ENCODE measurements around the gene JADE3.

JADE3 gene

GRCh38 chrX:47030339-47030738 is 118.1 kb downstream of the JADE3 start:
- TF ChIP-seq, protein P1, sequence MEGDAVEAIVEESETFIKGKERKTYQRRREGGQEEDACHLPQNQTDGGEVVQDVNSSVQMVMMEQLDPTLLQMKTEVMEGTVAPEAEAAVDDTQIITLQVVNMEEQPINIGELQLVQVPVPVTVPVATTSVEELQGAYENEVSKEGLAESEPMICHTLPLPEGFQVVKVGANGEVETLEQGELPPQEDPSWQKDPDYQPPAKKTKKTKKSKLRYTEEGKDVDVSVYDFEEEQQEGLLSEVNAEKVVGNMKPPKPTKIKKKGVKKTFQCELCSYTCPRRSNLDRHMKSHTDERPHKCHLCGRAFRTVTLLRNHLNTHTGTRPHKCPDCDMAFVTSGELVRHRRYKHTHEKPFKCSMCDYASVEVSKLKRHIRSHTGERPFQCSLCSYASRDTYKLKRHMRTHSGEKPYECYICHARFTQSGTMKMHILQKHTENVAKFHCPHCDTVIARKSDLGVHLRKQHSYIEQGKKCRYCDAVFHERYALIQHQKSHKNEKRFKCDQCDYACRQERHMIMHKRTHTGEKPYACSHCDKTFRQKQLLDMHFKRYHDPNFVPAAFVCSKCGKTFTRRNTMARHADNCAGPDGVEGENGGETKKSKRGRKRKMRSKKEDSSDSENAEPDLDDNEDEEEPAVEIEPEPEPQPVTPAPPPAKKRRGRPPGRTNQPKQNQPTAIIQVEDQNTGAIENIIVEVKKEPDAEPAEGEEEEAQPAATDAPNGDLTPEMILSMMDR (IDR thresholded peaks at IDR 0.05; ENCODE audit: extremely low read depth, insufficient read depth, missing control alignments): peak; percentile 69
- peak; percentile 45 for DNase-seq (ENCODE audit: low spot score)
- in situ Hi-C loops (cut with MboI; ENCODE audit: low pct_unique_long_range_greater_than_20kb, low sequenced_read_pairs, unreplicated experiment): no loop called here

GRCh38 chrX:47047989-47048388 is 135.8 kb downstream of the JADE3 start:
- in situ Hi-C loops (cut with MboI; ENCODE audit: low pct_unique_long_range_greater_than_20kb, low sequenced_read_pairs, unreplicated experiment): no loop called here
- DNase-seq (ENCODE audit: low spot score): no peak
- TF ChIP-seq, protein P1 (IDR thresholded peaks at IDR 0.05; ENCODE audit: extremely low read depth, insufficient read depth, missing control alignments): no peak

GRCh38 chrX:47059142-47059874 is 147.1 kb downstream of the JADE3 start:
- TF ChIP-seq, protein P1 (IDR thresholded peaks at IDR 0.05; ENCODE audit: extremely low read depth, insufficient read depth, missing control alignments): no peak
- in situ Hi-C loops (cut with MboI; ENCODE audit: low pct_unique_long_range_greater_than_20kb, low sequenced_read_pairs, unreplicated experiment): no loop called here

GRCh38 chrX:47060708-47061107 is 148.5 kb downstream of the JADE3 start:
- in situ Hi-C loops (cut with MboI; ENCODE audit: low pct_unique_long_range_greater_than_20kb, low sequenced_read_pairs, unreplicated experiment): no loop called here
- TF ChIP-seq, protein P1 (IDR thresholded peaks at IDR 0.05; ENCODE audit: extremely low read depth, insufficient read depth, missing control alignments): no peak
- no peak for DNase-seq (ENCODE audit: low spot score)

More at GRCh38 chrX:47059142-47059874, 147.1 kb downstream of the JADE3 start:
- DNase-seq (ENCODE audit: low spot score): no peak

GRCh38 chrX:47061238-47061919 is 149.2 kb downstream of the JADE3 start:
- TF ChIP-seq, protein P1 (IDR thresholded peaks at IDR 0.05; ENCODE audit: extremely low read depth, insufficient read depth, missing control alignments): no peak
- in situ Hi-C loops (cut with MboI; ENCODE audit: low pct_unique_long_range_greater_than_20kb, low sequenced_read_pairs, unreplicated experiment): no loop called here
- no peak for DNase-seq (ENCODE audit: low spot score)

GRCh38 chrX:47063179-47063578 is 151.0 kb downstream of the JADE3 start:
- in situ Hi-C loops (cut with MboI; ENCODE audit: low pct_unique_long_range_greater_than_20kb, low sequenced_read_pairs, unreplicated experiment): no loop called here
- TF ChIP-seq, protein P1 (IDR thresholded peaks at IDR 0.05; ENCODE audit: extremely low read depth, insufficient read depth, missing control alignments): no peak
- no peak for DNase-seq (ENCODE audit: low spot score)
